ENCODE measurements around the gene GPR89A. TPM values are rescaled to one million over a fixed set of nuclear protein-coding genes. Genes with fewer than 3 reads are reported as not detected.

The GPR89A gene
- total and polyA plus RNA-seq, 2 of the 8 experiments (the other 6 are each of a cell fraction or from before 2014, with no cell fraction given) = 26.8 to 46.6 TPM

DNA sequence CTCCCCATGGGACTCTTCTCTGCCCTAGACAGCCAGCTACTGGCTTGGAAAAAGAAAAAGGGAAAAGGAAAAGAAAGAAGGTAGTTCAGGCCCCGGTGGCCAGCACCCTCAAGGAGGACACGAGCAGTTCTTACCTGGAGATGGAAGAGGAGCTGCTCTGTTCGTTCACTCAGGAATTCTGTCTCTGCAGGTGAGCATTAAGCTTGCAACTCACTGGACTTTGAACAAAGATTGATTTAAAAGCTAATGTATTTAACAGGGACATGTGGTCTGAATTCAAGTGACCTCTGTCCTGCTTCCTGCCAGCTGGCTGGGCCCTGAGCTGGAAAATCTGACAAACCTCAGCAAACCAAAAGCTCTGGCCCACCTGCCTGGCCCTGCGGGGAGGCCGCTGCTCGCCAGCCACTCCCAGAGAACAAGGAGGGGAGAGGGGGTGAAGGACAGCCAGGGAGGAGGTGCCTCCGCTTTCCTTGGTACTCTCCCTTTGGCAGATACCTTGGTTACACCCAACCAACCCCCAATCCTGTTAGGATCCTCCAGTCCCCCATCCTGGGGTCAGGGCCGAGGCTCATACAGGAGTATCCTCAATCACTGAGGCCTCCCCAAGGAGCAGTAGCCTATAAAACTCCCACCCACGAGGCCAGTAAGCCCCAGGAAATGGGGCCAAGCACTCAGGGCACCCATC, 99.5 kb downstream of the GPR89A start, which contains the start of gene PDZK1:
PDZK1 (minus strand) TSS at position 186 of the 685 bp plus-strand sequence. CDS start 19,347 bp downstream, outside the sequence.
- H2BK15ac ChIP-seq (ENCODE audit: low read length) = no peak within 1 kb of the TSS
- no peaks in the 10 kb centered on the region for H3K27me3 ChIP-seq (replicated peaks in 1 of 4; ENCODE audit: control insufficient read depth in 3 of 4, extremely low read depth in 1 of 4, insufficient read depth in 3 of 4, low read length in 3 of 4)
- no peak within 1 kb of the TSS for H3K27ac ChIP-seq (ENCODE audit: low read depth, low read length)
- H3K23ac ChIP-seq (ENCODE audit: insufficient read length) = no peak within 1 kb of the TSS
- no peak within 1 kb of the TSS for H4K5ac ChIP-seq (ENCODE audit: insufficient read length, low read depth, low read length)
- no peak within 1 kb of the TSS for H3K56ac ChIP-seq (replicated peaks; ENCODE audit: insufficient read length, low read depth, low read length)
- H4K91ac ChIP-seq (replicated peaks; ENCODE audit: insufficient read length, low read length) = no peak within 1 kb of the TSS
- no peaks in the 10 kb centered on the region for H3K36me3 ChIP-seq (ENCODE audit: control insufficient read depth in 2 of 4, insufficient read depth in 4 of 4, low read length in 3 of 4)
- no peaks in the 10 kb centered on the region for H4K20me1 ChIP-seq (replicated peaks in 1 of 2; ENCODE audit: control insufficient read depth in 1 of 2, insufficient read depth in 2 of 2, low read length in 2 of 2)
- H3K14ac ChIP-seq (ENCODE audit: insufficient read length) = no peak within 1 kb of the TSS
- H3K9ac ChIP-seq (replicated peaks in 1 of 4; ENCODE audit: extremely low read depth in 1 of 4, low read depth in 3 of 4, low read length in 3 of 4) = no peak within 1 kb of the TSS
- H2AFZ ChIP-seq (ENCODE audit: low read length) = peak within 1 kb of the TSS; percentile 63
- FAIRE-seq = no peak
- TF ChIP-seq POLR2A (IDR thresholded peaks at IDR 0.05; ENCODE audit: control extremely low read depth in 1 of 2, low read depth in 2 of 2, low read length in 2 of 2) (no peak), SIRT6 (IDR thresholded peaks at IDR 0.05; ENCODE audit: low read length) (no peak), TAF1 (IDR thresholded peaks at IDR 0.05; ENCODE audit: low read depth, low read length) (no peak), NRF1 (IDR thresholded peaks at IDR 0.05; ENCODE audit: low read depth, low read length) (no peak), JUND (IDR thresholded peaks at IDR 0.05; ENCODE audit: low read length) (no peak), RAD21 (IDR thresholded peaks at IDR 0.05 in 1 of 2, conservative IDR thresholded peaks at IDR 0.05 in 1 of 2; ENCODE audit: low read depth in 2 of 2, low read length in 2 of 2) (no peak), SP2 (IDR thresholded peaks at IDR 0.05; ENCODE audit: low read length) (no peak), JUN (IDR thresholded peaks at IDR 0.05; ENCODE audit: low read depth, low read length) (no peak), CREB1 (IDR thresholded peaks at IDR 0.05) (no peak), E2F6 (IDR thresholded peaks at IDR 0.05) (no peak), EZH2 (IDR thresholded peaks at IDR 0.05; ENCODE audit: low read depth, low read length, severe bottlenecking) (no peak), CTBP2 (IDR thresholded peaks at IDR 0.05; ENCODE audit: borderline replicate concordance, insufficient read depth, insufficient read length, low read length) (no peak), SIX5 (IDR thresholded peaks at IDR 0.05; ENCODE audit: low read depth, low read length) (no peak)
- H2BK120ac ChIP-seq (replicated peaks; ENCODE audit: low read depth, low read length) = no peak within 1 kb of the TSS
- ChIA-PET CTCF (ENCODE audit: partially characterized antibody) (no interaction called here), POLR2A (ENCODE audit: partially characterized antibody) (interaction anchor here (1.9 kb wide), 1 partner anchor 9 kb away, joined by 4 read pairs; no protein-coding TSS in a partner anchor)
- no peak within 1 kb of the TSS for H3K4me3 ChIP-seq (ENCODE audit: extremely low read depth in 1 of 4, insufficient read depth in 2 of 4, low read depth in 3 of 4, low read length in 4 of 4)
- H3K23me2 ChIP-seq (ENCODE audit: low read depth, low read length) = no peaks in the 10 kb centered on the region
- no peak within 1 kb of the TSS; the same call in 1 of the 2 replicates for H4K8ac ChIP-seq (ENCODE audit: extremely low read depth, insufficient read depth, low read length)
- 79% methylated on average over 9 of the region's 9 CpGs; no CpG with 5 or more reads in 1 of the 2 experiments for WGBS, 2 experiments (ENCODE audit: extremely low coverage in 1 of 2, insufficient coverage in 1 of 2, insufficient read length in 1 of 2, insufficient replicate concordance in 2 of 2, low coverage in 1 of 2, low lambda C conversion rate in 2 of 2, missing lambda C conversion rate in 1 of 2)
- 0 out of 2 replicates have a peak within 1 kb of the TSS, but pooled peaks have one; percentile 10 for H2BK5ac ChIP-seq (ENCODE audit: low read depth, low read length)
- no peak within 1 kb of the TSS for H3K18ac ChIP-seq (ENCODE audit: extremely low read depth, low read length)
- 0 out of 2 replicates have a peak within 1 kb of the TSS, but pooled peaks have one; percentile 41 for H2BK20ac ChIP-seq (ENCODE audit: low read length)
- H3K9me3 ChIP-seq (ENCODE audit: insufficient read depth in 2 of 2, low read depth in 1 of 2, low read length in 1 of 2) = no peaks in the 10 kb centered on the region
- no peak within 1 kb of the TSS for H3K4ac ChIP-seq (replicated peaks; ENCODE audit: insufficient read length, low read depth, low read length)
- no peak within 1 kb of the TSS for H2AK5ac ChIP-seq (ENCODE audit: low read depth, low read length)
- no peak within 1 kb of the TSS for H2BK12ac ChIP-seq (ENCODE audit: low read depth, low read length)
- no peak for DNase-seq (ENCODE audit: low read depth in 1 of 2, low spot score in 2 of 2)
- no peaks in the 10 kb centered on the region for H3K79me1 ChIP-seq (ENCODE audit: low read depth, low read length)
- peaks cover 0 to 10% (median 5%) of the 10 kb centered on the region in 4 experiments; a peak in 6 of 7 replicates for H3K4me1 ChIP-seq (replicated peaks in 1 of 4; ENCODE audit: control insufficient read depth in 3 of 4, insufficient read depth in 4 of 4, low read length in 3 of 4)
- no peaks in the 10 kb centered on the region for H3K79me2 ChIP-seq (ENCODE audit: control insufficient read depth in 1 of 2, insufficient read depth in 2 of 2, low read length in 2 of 2)
- no peak within 1 kb of the TSS for H3K4me2 ChIP-seq (ENCODE audit: insufficient read depth in 1 of 2, low read depth in 2 of 2, low read length in 2 of 2)

All from H1 (cell line).